SK-N-SH (cell line): ENCODE measurements around the gene CD70. TPM values are rescaled to one million over a fixed set of nuclear protein-coding genes. Genes with fewer than 3 reads are reported as not detected.

Source experiments
- CTCF ChIA-PET: fragments of 300-600, 350-600 bp; formaldehyde crosslinking; extraction: SDS; loops from one replicate; lab custom pipeline; 2021; lab: Yijun Ruan, JAX
- POLR2A ChIA-PET: fragments of 350-600 bp; sonication (Branson Sonifier 250); formaldehyde crosslinking; extraction: SDS; loops from one replicate; lab custom pipeline; 2020; ENCODE audit warnings: antibody characterized with exemption, inconsistent platforms; lab: Yijun Ruan, JAX
- DNase-seq: peaks from one replicate; pipeline ENCODE4 v3.0.0; 2012
- H2AFZ ChIP-seq: fragments of 200-600 bp; sonication (generic); 2 replicates; pipeline ENCODE4 v1.8.1; 2016; ENCODE audit warnings: antibody characterized with exemption, mild to moderate bottlenecking, low read depth
- H3F3A ChIP-seq: fragments of 200-600 bp; sonication (generic); replicated peaks from 2 replicates; pipeline ENCODE3; 2016; ENCODE audit warnings: antibody characterized with exemption, mild to moderate bottlenecking; ENCODE audit not compliant: insufficient read depth
- H3K27ac ChIP-seq, 2 experiments: fragments of 200-500 bp in 1 of 2; fragments of 200-600 bp in 1 of 2; sonication (Bioruptor generic) in 1 of 2; sonication (generic), shearing (Covaris generic) in 1 of 2; 2 replicates each; pipeline versions ENCODE4 v1.5.1 to v1.6.1; 2014 to 2016; ENCODE audit warnings: low read depth in 2 of 2, inconsistent platforms in 1 of 2, low read length in 1 of 2, mild to moderate bottlenecking in 1 of 2, mixed read lengths in 1 of 2
- H3K27me3 ChIP-seq: fragments of 200-600 bp; sonication (generic), shearing (Covaris generic); 2 replicates; pipeline ENCODE4 v1.6.1; 2016; ENCODE audit warnings: mixed run types; ENCODE audit not compliant: insufficient read depth
- H3K36me3 ChIP-seq, 2 experiments: fragments of 200-500 bp in 1 of 2; fragments of 200-600 bp in 1 of 2; sonication (Bioruptor generic) in 1 of 2; sonication (generic) in 1 of 2; replicated peaks in 1 of 2; 2 replicates each; pipeline versions ENCODE3 to v1.5.1; 2014 to 2016; ENCODE audit warnings: low read length in 1 of 2, mild to moderate bottlenecking in 1 of 2; ENCODE audit not compliant: insufficient read depth in 2 of 2, control insufficient read depth in 1 of 2
- H3K4me1 ChIP-seq, 2 experiments: fragments of 200-500 bp in 1 of 2; fragments of 200-600 bp in 1 of 2; sonication (Bioruptor generic) in 1 of 2; sonication (generic), shearing (Covaris generic) in 1 of 2; 2 replicates each; pipeline versions ENCODE4 v1.5.1 to v1.6.1; 2014 to 2016; ENCODE audit warnings: low read depth in 1 of 2, low read length in 1 of 2, mixed run types in 1 of 2; ENCODE audit not compliant: insufficient read depth in 2 of 2, control insufficient read depth in 1 of 2
- H3K4me2 ChIP-seq: fragments of 200-600 bp; sonication (generic), shearing (Covaris generic); 2 replicates; pipeline ENCODE4 v1.6.1; 2017; ENCODE audit warnings: mixed run types
- H3K4me3 ChIP-seq, 2 experiments: fragments of 200-500 bp in 1 of 2; fragments of 200-600 bp in 1 of 2; sonication (Bioruptor generic) in 1 of 2; sonication (generic), shearing (Covaris generic) in 1 of 2; 2 replicates each; pipeline versions ENCODE4 v1.5.1 to v1.8.1; 2014 to 2016; ENCODE audit warnings: low read depth in 2 of 2, inconsistent platforms in 1 of 2, low read length in 1 of 2, mild to moderate bottlenecking in 1 of 2, mixed read lengths in 1 of 2, moderate library complexity in 1 of 2
- H3K79me2 ChIP-seq: fragments of 200-600 bp; sonication (generic); 2 replicates; pipeline ENCODE4 v1.8.1; 2017; ENCODE audit warnings: mild to moderate bottlenecking; ENCODE audit not compliant: insufficient read depth
- H3K9ac ChIP-seq: fragments of 200-600 bp; sonication (generic); 2 replicates; pipeline ENCODE4 v1.6.1; 2017; ENCODE audit warnings: mixed run types
- H3K9me2 ChIP-seq: fragments of 200-600 bp; sonication (generic); 2 replicates; pipeline ENCODE4 v1.6.1; 2017; ENCODE audit warnings: mixed run types
- H3K9me3 ChIP-seq: fragments of 200-600 bp; sonication (generic); 2 replicates; pipeline ENCODE4 v1.6.1; 2017; ENCODE audit warnings: mixed run types, mild to moderate bottlenecking, moderate library complexity
- H4K20me1 ChIP-seq: fragments of 200-600 bp; sonication (generic); 2 replicates; pipeline ENCODE4 v1.6.1; 2017; ENCODE audit warnings: mild to moderate bottlenecking, mixed run types; ENCODE audit not compliant: insufficient read depth
- CHD2 ChIP-seq: fragments of 150-350 bp; IDR thresholded peaks from 2 replicates; pipeline ENCODE4 v1.6.1; 2018; ENCODE audit warnings: low read length; ENCODE audit not compliant: partially characterized antibody
- CTCF ChIP-seq: fragments of 200-600 bp; sonication (generic); IDR thresholded peaks from 2 replicates; pipeline ENCODE4 v1.6.1; 2017; ENCODE audit warnings: antibody characterized with exemption, mild to moderate bottlenecking, moderate library complexity
- ELF1 ChIP-seq: IDR thresholded peaks from 2 replicates; pipeline ENCODE4 v1.4.0; 2012
- EZH2phosphoT487 ChIP-seq: fragments of 200-600 bp; sonication (generic); IDR thresholded peaks from 2 replicates; pipeline ENCODE4 v1.6.1; 2017; ENCODE audit warnings: low read depth, mixed run types, mild to moderate bottlenecking, antibody characterized with exemption, moderate library complexity, borderline replicate concordance
- FOXJ3 ChIP-seq: sonication (generic); formaldehyde crosslinking; IDR thresholded peaks from 2 replicates; pipeline ENCODE4 v1.5.1; 2020; ENCODE audit warnings: mild to moderate bottlenecking, missing genetic modification reagents
- IRF3 ChIP-seq: fragments of 150-350 bp; IDR thresholded peaks from 2 replicates; pipeline ENCODE4 v1.6.1; 2016; ENCODE audit warnings: mild to moderate bottlenecking, low read depth, low read length
- MAX ChIP-seq: IDR thresholded peaks from 2 replicates; pipeline ENCODE4 v1.4.0; 2012; ENCODE audit warnings: low read depth
- MEF2A ChIP-seq: IDR thresholded peaks from 2 replicates; pipeline ENCODE4 v1.4.0; 2012; ENCODE audit warnings: low read depth, borderline replicate concordance
- MXI1 ChIP-seq: IDR thresholded peaks from 2 replicates; pipeline ENCODE4 v1.6.1; 2012; ENCODE audit warnings: mild to moderate bottlenecking, low read depth, low read length, improper control_type of control experiment
- NFIC ChIP-seq: IDR thresholded peaks from 2 replicates; pipeline ENCODE4 v1.4.0; 2012; ENCODE audit warnings: borderline replicate concordance
- NRF1 ChIP-seq: IDR thresholded peaks from 2 replicates; pipeline ENCODE4 v1.6.1; 2012; ENCODE audit warnings: low read depth, mild to moderate bottlenecking, low read length
- POLR2AphosphoS5 ChIP-seq: IDR thresholded peaks from 2 replicates; pipeline ENCODE4 v1.6.1; 2012; ENCODE audit warnings: low read depth, low read length
- RCOR1 ChIP-seq: fragments of 150-350 bp; IDR thresholded peaks from 2 replicates; pipeline ENCODE4 v1.6.1; 2017; ENCODE audit warnings: antibody characterized with exemption, low read length
- REST ChIP-seq: IDR thresholded peaks from 2 replicates; pipeline ENCODE4 v1.6.1; 2012; ENCODE audit warnings: mild to moderate bottlenecking, low read depth, low read length, moderate library complexity
- RFX5 ChIP-seq: IDR thresholded peaks from 2 replicates; pipeline ENCODE4 v1.6.1; 2012; ENCODE audit warnings: mild to moderate bottlenecking, improper control_type of control experiment, low read length
- RXRA ChIP-seq: IDR thresholded peaks from 2 replicates; pipeline ENCODE4 v1.4.0; 2012; ENCODE audit warnings: low read depth, mild to moderate bottlenecking, borderline replicate concordance
- SIN3A ChIP-seq: IDR thresholded peaks from 2 replicates; pipeline ENCODE4 v1.6.1; 2012; ENCODE audit warnings: low read depth, mild to moderate bottlenecking, low read length, moderate library complexity, borderline replicate concordance
- SMC3 ChIP-seq: IDR thresholded peaks from 2 replicates; pipeline ENCODE4 v1.6.1; 2012; ENCODE audit warnings: low read depth, low read length, improper control_type of control experiment
- TAF1 ChIP-seq: IDR thresholded peaks from 2 replicates; pipeline ENCODE4 v1.6.1; 2012; ENCODE audit warnings: low read depth, mild to moderate bottlenecking, low read length, moderate library complexity, borderline replicate concordance
- TEAD4 ChIP-seq: IDR thresholded peaks from 2 replicates; pipeline ENCODE4 v1.4.0; 2012; ENCODE audit warnings: mild to moderate bottlenecking, borderline replicate concordance; ENCODE audit not compliant: insufficient read depth
- USF2 ChIP-seq: fragments of 150-350 bp; IDR thresholded peaks from 2 replicates; pipeline ENCODE4 v1.6.1; 2017; ENCODE audit warnings: antibody characterized with exemption, low read length, low read depth, borderline replicate concordance
- WGBS: methylation state at CpG from one replicate; pipeline ENCODE4 v1.1.6; 2017; ENCODE audit warnings: low lambda C conversion rate; 5-methylcytosine and 5-hydroxymethylcytosine counted together
- polyA plus RNA-seq, 3 experiments: library from polyadenylated mRNA; depleted of rRNA; stranded (reverse); fragments of >200 nt; gene quantifications; 2 replicates each; pipeline ENCODE4 v1.2.3, GENCODE V29; 2012
- TF ChIP-seq, protein P1 (sequence below): IDR thresholded peaks from 2 replicates; pipeline ENCODE4 v1.4.0; 2012; ENCODE audit warnings: low read depth, borderline replicate concordance
- TF ChIP-seq, protein P2 (sequence below): IDR thresholded peaks from 2 replicates; pipeline ENCODE4; 2012

Gene CD70
- polyA plus RNA-seq, 1 of the 3 experiments (the other 2 are of a cell fraction) = 142 TPM

- POLR2A ChIA-PET = no interaction called here
- no peak overlapping the region for H3K9ac ChIP-seq
- H3K9me2 ChIP-seq = no peaks in the 10 kb centered on the region
- H3F3A ChIP-seq = peaks cover 24% of the 10 kb centered on the region
- no peak overlapping the region for H3K4me3 ChIP-seq
- H2AFZ ChIP-seq = no peak overlapping the region
- no peak for DNase-seq
- 4% methylated on average over 8 of the region's 8 CpGs for WGBS
- H4K20me1 ChIP-seq = no peaks in the 10 kb centered on the region
- H3K4me2 ChIP-seq = peak overlapping the region; percentile 28; the same call in 1 of the 2 replicates
- H3K9me3 ChIP-seq = no peaks in the 10 kb centered on the region
- H3K27ac ChIP-seq = peak overlapping the region in 1 of 2 experiments; percentile 78; a peak in 2 of 4 replicates
- CTCF ChIA-PET = no interaction called here
- peaks cover 21% of the 10 kb centered on the region for H3K27me3 ChIP-seq
- no peaks in the 10 kb centered on the region for H3K36me3 ChIP-seq
- H3K79me2 ChIP-seq = no peaks in the 10 kb centered on the region
- H3K4me1 ChIP-seq = no peaks in the 10 kb centered on the region; a peak in 1 of 4 replicates
- no peak for TF ChIP-seq IRF3
- peak; percentile 27; the same call in 1 of the 2 replicates for TF ChIP-seq NFIC
- no peak for TF ChIP-seq EZH2phosphoT487
- TF ChIP-seq TEAD4 = no peak
- no peak for TF ChIP-seq MXI1
- TF ChIP-seq CTCF = no peak
- no peak for TF ChIP-seq MAX
- TF ChIP-seq TAF1 = no peak
- TF ChIP-seq SMC3 = no peak
- no peak for TF ChIP-seq POLR2AphosphoS5
- TF ChIP-seq RFX5 = no peak
- peak; percentile 62; the same call in 1 of the 2 replicates for TF ChIP-seq RXRA
- TF ChIP-seq CHD2 = no peak
- no peak for TF ChIP-seq MEF2A
- TF ChIP-seq FOXJ3 (CRISPR knock-in tag) = no peak
- TF ChIP-seq REST = no peak
- TF ChIP-seq USF2 = no peak
- no peak for TF ChIP-seq RCOR1
- no peak for TF ChIP-seq SIN3A
- TF ChIP-seq, protein P1, sequence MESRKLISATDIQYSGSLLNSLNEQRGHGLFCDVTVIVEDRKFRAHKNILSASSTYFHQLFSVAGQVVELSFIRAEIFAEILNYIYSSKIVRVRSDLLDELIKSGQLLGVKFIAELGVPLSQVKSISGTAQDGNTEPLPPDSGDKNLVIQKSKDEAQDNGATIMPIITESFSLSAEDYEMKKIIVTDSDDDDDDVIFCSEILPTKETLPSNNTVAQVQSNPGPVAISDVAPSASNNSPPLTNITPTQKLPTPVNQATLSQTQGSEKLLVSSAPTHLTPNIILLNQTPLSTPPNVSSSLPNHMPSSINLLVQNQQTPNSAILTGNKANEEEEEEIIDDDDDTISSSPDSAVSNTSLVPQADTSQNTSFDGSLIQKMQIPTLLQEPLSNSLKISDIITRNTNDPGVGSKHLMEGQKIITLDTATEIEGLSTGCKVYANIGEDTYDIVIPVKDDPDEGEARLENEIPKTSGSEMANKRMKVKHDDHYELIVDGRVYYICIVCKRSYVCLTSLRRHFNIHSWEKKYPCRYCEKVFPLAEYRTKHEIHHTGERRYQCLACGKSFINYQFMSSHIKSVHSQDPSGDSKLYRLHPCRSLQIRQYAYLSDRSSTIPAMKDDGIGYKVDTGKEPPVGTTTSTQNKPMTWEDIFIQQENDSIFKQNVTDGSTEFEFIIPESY = no peak
- TF ChIP-seq, protein P2, sequence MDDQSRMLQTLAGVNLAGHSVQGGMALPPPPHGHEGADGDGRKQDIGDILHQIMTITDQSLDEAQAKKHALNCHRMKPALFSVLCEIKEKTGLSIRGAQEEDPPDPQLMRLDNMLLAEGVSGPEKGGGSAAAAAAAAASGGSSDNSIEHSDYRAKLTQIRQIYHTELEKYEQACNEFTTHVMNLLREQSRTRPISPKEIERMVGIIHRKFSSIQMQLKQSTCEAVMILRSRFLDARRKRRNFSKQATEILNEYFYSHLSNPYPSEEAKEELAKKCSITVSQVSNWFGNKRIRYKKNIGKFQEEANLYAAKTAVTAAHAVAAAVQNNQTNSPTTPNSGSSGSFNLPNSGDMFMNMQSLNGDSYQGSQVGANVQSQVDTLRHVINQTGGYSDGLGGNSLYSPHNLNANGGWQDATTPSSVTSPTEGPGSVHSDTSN = peak; percentile 62
- no peak for TF ChIP-seq ELF1
- no peak for TF ChIP-seq NRF1
These were observed 10.6 kb downstream of the CD70 start for GRCh38 chr19:6580313-6580712.
